ENCODE data around the gene ARHGDIB.

ARHGDIB gene

DNA sequence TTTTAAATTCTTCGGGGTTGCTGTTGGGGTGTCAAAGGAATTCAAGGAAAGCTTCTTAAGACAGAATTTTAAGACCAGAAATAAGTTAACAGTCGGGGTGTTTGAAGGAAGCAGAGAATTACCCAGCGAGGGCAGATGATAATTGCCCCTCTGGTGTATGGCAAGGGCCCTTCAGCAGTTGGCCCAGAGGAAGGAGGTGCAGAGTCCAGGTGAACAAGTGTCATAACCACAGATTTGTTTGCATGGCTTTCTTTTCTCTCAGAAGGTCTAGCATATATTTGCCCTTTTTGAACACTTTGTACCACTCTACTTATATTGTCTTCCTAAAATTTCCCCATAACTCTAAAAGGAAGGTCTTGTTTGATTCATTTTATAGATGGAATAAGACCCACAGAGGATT is 13.2 kb upstream of the ARHGDIB start:
- no peaks in the 10 kb centered on the region for H3K36me3 Mint-ChIP-seq (ENCODE audit: low read depth)
- H3K27me3 Mint-ChIP-seq (ENCODE audit: low read depth, poor library complexity) = peaks cover 3% of the 10 kb centered on the region
- H3K4me3 Mint-ChIP-seq = no peak overlapping the region
- TF ChIP-seq, protein P1, sequence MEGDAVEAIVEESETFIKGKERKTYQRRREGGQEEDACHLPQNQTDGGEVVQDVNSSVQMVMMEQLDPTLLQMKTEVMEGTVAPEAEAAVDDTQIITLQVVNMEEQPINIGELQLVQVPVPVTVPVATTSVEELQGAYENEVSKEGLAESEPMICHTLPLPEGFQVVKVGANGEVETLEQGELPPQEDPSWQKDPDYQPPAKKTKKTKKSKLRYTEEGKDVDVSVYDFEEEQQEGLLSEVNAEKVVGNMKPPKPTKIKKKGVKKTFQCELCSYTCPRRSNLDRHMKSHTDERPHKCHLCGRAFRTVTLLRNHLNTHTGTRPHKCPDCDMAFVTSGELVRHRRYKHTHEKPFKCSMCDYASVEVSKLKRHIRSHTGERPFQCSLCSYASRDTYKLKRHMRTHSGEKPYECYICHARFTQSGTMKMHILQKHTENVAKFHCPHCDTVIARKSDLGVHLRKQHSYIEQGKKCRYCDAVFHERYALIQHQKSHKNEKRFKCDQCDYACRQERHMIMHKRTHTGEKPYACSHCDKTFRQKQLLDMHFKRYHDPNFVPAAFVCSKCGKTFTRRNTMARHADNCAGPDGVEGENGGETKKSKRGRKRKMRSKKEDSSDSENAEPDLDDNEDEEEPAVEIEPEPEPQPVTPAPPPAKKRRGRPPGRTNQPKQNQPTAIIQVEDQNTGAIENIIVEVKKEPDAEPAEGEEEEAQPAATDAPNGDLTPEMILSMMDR (IDR thresholded peaks at IDR 0.05) = no peak
- H3K27ac Mint-ChIP-seq = peak overlapping the region; percentile 55
- no peak for DNase-seq
- peaks cover 5% of the 10 kb centered on the region for H3K4me1 Mint-ChIP-seq
- H3K9me3 Mint-ChIP-seq = no peaks in the 10 kb centered on the region

DNA sequence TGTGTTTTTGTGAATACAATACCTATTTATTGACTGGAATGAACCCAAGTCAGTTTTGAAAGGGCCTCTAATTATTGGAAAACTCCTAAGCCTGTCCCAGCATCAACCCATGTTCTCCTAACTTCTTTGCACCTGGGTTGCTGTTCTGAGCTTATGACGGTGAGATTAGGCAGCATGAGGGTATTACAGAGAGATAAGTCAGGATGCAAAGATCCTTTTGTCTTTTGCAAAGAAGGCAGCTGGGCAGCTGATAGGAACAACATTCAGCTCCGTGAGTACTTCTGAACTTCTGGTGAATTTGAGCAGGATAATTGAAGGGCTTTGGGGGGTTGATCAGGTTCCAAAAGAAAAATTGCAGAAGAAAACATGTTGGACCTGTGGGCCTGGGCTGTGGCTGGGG is 11.4 kb upstream of the ARHGDIB start, which contains the start of gene PDE6H:
TSS of gene PDE6H (plus strand) at position 227 of the 400 bp plus-strand sequence. CDS start 4,971 bp downstream, outside the sequence.
- H3K4me1 Mint-ChIP-seq = peaks cover 3% of the 10 kb centered on the region
- no peaks in the 10 kb centered on the region for H3K36me3 Mint-ChIP-seq (ENCODE audit: low read depth)
- peaks cover 4% of the 10 kb centered on the region for H3K27me3 Mint-ChIP-seq (ENCODE audit: low read depth, poor library complexity)
- H3K9me3 Mint-ChIP-seq = no peaks in the 10 kb centered on the region
- TF ChIP-seq, protein P1 (IDR thresholded peaks at IDR 0.05) = no peak
- DNase-seq = no peak
- H3K4me3 Mint-ChIP-seq = no peak within 1 kb of the TSS
- H3K27ac Mint-ChIP-seq = no peak within 1 kb of the TSS

DNA sequence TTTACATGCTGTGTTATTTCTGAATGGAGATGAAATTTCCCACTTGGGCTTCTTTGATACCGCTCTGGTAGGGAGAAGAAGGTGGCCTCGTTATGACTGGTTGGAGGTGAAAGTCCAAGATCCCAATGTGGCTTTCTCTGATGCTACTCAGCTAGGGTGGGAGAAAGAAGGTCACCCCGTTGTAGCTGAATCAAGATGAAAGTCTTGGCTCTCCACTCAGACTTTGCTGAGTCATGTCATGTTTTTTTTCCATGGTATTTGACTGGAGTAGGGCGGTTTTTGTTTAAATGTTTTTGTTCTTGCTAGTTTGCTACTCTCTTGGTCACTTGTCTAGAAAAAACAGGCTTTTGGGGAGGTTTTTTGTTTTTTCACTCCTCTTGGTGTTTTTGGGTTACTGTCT is 9.1 kb upstream of the ARHGDIB start:
- Mint-ChIP-seq H3K4me1 (no peaks in the 10 kb centered on the region), H3K36me3 (ENCODE audit: low read depth) (no peaks in the 10 kb centered on the region), H3K27me3 (ENCODE audit: low read depth, poor library complexity) (peaks cover 7% of the 10 kb centered on the region), H3K4me3 (no peak overlapping the region), H3K27ac (no peak overlapping the region), H3K9me3 (no peaks in the 10 kb centered on the region)
- no peak for DNase-seq
- TF ChIP-seq, protein P1 (IDR thresholded peaks at IDR 0.05) = no peak

DNA sequence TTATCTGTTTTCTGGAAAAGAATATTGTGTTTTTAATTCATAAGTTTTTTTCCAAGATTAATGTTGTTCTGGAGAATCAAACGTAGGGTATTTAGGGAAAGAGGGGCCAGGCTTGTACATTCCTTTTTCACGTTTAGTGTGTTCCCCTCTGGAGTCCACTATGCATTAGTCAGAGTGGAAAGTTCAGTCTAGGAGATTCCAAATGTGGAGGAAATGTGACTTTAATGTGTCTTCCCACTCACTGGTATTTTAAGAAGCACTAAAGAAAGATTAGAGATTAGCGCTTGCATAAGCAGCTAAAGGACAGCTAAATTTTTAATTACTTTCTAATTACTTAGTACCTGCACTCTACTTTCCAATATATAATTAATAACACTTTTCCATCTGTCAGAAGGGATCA is 7.1 kb upstream of the ARHGDIB start:
- TF ChIP-seq, protein P1 (IDR thresholded peaks at IDR 0.05) = no peak
- Mint-ChIP-seq H3K4me1 (no peaks in the 10 kb centered on the region), H3K9me3 (no peaks in the 10 kb centered on the region), H3K36me3 (ENCODE audit: low read depth) (no peaks in the 10 kb centered on the region), H3K27ac (no peak overlapping the region), H3K4me3 (no peak overlapping the region), H3K27me3 (ENCODE audit: low read depth, poor library complexity) (peaks cover 7% of the 10 kb centered on the region)
- no peak for DNase-seq

GRCh38 chr12:14965221-14965620 is 3.8 kb upstream of the ARHGDIB start:
- TF ChIP-seq, protein P1 (IDR thresholded peaks at IDR 0.05) = no peak
- Mint-ChIP-seq H3K36me3 (ENCODE audit: low read depth) (no peaks in the 10 kb centered on the region), H3K9me3 (no peaks in the 10 kb centered on the region), H3K27me3 (ENCODE audit: low read depth, poor library complexity) (peaks cover 14% of the 10 kb centered on the region), H3K4me1 (no peaks in the 10 kb centered on the region), H3K4me3 (no peak overlapping the region), H3K27ac (no peak overlapping the region)
- no peak for DNase-seq

GRCh38 chr12:14964406-14964805 is 3.0 kb upstream of the ARHGDIB start:
- DNase-seq = no peak
- Mint-ChIP-seq H3K36me3 (ENCODE audit: low read depth) (no peaks in the 10 kb centered on the region), H3K27ac (no peak overlapping the region), H3K27me3 (ENCODE audit: low read depth, poor library complexity) (peaks cover 14% of the 10 kb centered on the region), H3K4me3 (no peak overlapping the region), H3K9me3 (no peaks in the 10 kb centered on the region), H3K4me1 (no peaks in the 10 kb centered on the region)
- TF ChIP-seq, protein P1 (IDR thresholded peaks at IDR 0.05) = no peak

Measured in nephron progenitor cell (in vitro differentiated cells).